Sciatic nerve (tissue), 2 donors: ENCODE results near the gene AKR7A2. TPM values are rescaled to one million over a fixed set of nuclear protein-coding genes. Genes with fewer than 3 reads are reported as not detected.
"Not testable (repeated sequence)": the region's sequence is repeated elsewhere in the genome, so short reads cannot be mapped to it uniquely, and the experiment has no call there.

Experiments
- ATAC-seq: fragments of 200-7000 bp; cut with Tn5 transposase; one replicate; pipeline ENCODE4 v1.9.1; 2020; ENCODE audit warnings: mild to moderate bottlenecking, moderate library complexity
- DNase-seq: peaks from one replicate; pipeline ENCODE4 v3.0.0-alpha.2; 2020; ENCODE audit warnings: low spot score
- intact Hi-C: fragments of 100-400 bp; cut with DNase I; formaldehyde crosslinking; loops from one replicate; pipeline ENCODE4 v1.14.2; 2022
- total RNA-seq: library from RNA; stranded (reverse); fragmentation: NEBNext Ultra II Directional; extraction: Animal tissue kit (Norgen Biotek cat#: 25700); gene quantifications from one replicate; pipeline ENCODE4 v1.2.1, GENCODE V29; 2021
- donor health status: DM: no; HTN: no; CAD: no.
- donor health status: DM: no; HTN: no; CAD: no.

The AKR7A2 gene
- total RNA-seq, 1 donor from 2014 or later = 35.8 TPM

DNA sequence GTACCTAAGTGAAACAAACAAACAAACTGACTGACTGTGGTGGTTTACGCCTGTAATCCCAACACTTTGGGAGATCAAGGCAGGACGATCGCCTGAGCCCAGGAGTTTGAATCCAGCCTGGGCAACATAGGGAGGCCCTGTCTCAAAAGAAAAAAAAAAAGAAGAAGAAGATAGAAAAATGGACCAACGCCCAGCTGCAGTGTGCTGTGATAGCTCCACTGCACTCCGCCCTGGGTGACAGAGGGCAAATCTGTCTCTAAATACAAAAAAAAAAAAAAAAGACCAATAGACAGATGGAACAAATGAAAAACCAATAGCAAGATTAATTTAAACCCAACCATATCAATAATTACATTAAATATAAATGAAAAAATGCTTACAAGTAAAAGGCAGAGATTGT, 37.3 kb downstream of the AKR7A2 start:
- intact Hi-C loops = no loop called here

DNA sequence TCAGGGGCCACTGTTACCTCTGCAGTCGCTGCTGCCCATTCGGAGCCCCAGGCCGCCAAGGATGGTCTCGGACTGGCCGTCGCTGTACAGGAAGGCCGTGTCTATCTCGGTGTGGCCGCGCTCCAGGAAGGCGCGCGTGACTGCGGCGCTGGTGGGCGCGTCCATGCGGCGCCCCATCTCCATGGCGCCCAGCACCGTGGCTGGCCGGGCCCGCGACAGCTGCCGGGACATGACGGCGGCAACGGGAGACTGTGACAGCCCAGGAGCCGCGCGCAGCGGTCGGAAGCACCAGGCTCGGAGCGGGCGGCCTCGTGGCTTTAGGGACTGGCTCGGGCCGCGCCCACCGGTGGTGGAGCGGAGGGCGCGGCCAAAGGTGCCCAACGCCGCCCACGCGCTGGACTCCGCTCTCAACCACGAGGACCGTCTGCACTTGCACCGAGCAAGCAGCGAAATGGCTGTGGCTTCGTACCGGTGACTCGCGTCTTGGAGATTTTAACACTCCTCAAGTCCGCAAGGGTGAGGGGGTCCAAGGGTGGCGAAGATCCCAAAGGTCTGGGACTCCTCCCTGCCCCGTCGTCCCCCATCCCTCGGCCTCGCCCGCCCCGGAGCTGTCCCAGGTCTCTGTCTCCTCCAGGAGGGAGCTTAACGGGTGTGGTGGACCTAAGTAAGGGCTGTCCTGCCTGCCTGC, 38.0 kb downstream of the AKR7A2 start:
- ATAC-seq, intact Hi-C loops: not testable (repeated sequence)
- DNase-seq = peak; percentile 45

More for the DNA sequence above, 37.3 kb downstream of the AKR7A2 start:
- DNase-seq = no peak
- no peak for ATAC-seq

GRCh38 chr1:19273106-19273843, 38.7 kb downstream of the AKR7A2 start:
- ATAC-seq = no peak
- intact Hi-C loops = no loop called here
- peak; percentile 33 for DNase-seq

DNA sequence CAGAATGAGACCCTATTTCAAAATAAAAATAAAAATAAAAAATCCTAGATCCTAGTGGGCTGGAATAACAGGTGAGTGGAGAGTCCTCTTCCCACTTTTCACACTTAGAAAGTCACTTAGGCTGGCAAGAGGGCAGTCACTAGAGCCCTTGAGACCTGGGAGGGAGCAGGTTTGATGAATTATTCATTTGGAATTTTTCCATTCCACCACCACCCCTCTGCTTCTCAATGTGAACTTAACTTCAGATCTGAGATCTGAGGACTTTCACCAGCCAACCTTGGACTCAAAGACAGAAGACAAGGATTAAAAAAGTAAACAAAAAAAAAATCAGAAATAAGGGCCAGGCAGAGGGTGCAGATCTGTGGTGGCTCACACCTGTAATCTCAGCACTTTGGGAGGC, 39.9 kb downstream of the AKR7A2 start:
- DNase-seq (no peak), ATAC-seq (no peak)
- intact Hi-C loops = no loop called here

- ATAC-seq, DNase-seq, intact Hi-C loops: not testable (repeated sequence)
Measured at GRCh38 chr1:19270343-19270730, 41.6 kb downstream of the AKR7A2 start.

GRCh38 chr1:19269427-19270342, 42.3 kb downstream of the AKR7A2 start:
- DNase-seq, ATAC-seq, intact Hi-C loops: not testable (repeated sequence)

GRCh38 chr1:19268445-19268844, 43.5 kb downstream of the AKR7A2 start:
- intact Hi-C loops = no loop called here
- ATAC-seq (no peak), DNase-seq (no peak)

DNA sequence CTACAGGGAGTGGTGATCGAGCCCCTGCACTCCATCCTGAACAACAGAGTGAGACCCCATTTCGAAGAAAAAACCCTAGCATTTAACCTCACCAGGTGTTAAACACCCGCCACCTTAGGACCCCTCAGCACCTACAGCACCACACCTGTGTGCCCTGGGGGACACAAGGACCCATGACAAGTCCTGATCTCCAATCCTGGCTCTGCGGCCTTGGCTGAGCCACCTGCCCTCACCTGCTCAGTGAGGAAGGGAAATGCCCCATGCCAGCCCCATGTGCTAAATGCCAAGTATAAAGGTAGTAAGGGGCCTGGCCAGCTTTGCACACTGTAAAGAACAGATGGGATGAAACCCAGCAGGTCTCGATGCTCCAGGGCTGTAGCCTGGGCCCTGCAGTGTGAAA, 49.2 kb downstream of the AKR7A2 start:
- DNase-seq = no peak
- ATAC-seq = no peak
- intact Hi-C loops = no loop called here

GRCh38 chr1:19262047-19262446, 49.9 kb downstream of the AKR7A2 start:
- DNase-seq (no peak), ATAC-seq (no peak)
- intact Hi-C loops = no loop called here

DNA sequence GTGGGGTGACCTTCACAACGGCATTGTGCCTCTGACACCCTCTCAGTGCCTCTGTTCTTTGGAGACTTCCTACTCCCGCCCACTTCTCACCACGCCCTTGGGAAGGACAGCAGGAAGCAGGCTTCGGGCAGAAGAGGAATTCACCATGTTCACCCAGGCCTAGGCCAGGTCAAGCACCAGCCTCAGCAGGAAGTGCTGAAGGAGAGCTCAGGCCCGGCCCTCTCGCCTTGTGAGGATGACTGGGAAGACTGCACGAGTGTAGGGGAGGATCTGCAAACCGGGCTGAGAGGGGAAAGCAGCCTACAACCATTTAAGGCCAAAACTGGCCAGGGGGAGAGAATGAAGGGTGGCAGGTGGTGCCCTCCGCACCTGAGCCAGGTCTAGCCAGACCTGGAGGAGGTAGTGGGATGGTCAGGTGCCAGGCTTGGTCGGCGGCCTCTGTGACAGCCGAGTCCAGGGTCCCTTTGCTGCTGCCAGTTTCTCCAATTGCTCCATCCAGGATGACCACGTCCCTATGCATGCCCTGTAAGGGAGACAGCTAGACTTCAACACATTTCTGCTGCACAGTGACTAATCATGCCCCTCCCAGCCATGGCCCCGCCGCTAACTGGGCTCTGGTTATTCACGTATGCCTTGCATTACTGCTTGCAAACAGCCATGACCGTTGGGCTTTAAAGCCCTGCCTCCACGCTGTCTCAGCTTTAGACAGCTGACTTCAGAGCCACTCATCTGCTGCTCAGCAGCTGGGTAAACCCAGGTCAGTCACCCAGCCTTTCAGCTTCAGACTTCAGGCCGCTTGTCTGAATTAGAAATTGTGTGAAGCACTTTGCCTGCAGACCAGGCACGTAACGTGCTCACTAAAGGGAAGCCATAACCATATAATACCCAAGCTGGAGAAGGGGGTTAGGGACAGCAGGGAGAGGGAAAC, 51.5 kb downstream of the AKR7A2 start:
- intact Hi-C loops = no loop called here
- ATAC-seq (peak; percentile 39), DNase-seq (no peak)

DNA sequence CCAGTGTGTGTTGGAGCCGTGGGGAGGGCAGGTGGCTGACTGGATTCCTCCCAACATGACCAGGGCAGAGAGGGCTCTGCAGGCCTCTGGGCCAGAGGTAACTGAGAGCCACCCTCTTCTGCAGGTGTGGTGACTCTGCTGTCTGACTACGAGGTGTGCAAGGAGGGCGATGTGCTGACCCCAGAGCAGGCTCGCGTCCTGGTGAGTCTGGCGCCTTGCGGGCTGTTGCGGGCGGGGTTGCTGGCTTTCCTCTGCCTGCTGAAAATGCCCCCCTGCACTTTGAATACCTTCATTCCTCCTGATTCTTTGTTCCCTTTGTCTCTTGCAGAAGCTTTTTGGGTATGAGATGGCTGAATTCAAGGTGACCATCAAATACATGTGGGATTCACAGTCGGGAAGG, 53.6 kb downstream of the AKR7A2 start:
- intact Hi-C loops = no loop called here
- ATAC-seq = no peak

DNA sequence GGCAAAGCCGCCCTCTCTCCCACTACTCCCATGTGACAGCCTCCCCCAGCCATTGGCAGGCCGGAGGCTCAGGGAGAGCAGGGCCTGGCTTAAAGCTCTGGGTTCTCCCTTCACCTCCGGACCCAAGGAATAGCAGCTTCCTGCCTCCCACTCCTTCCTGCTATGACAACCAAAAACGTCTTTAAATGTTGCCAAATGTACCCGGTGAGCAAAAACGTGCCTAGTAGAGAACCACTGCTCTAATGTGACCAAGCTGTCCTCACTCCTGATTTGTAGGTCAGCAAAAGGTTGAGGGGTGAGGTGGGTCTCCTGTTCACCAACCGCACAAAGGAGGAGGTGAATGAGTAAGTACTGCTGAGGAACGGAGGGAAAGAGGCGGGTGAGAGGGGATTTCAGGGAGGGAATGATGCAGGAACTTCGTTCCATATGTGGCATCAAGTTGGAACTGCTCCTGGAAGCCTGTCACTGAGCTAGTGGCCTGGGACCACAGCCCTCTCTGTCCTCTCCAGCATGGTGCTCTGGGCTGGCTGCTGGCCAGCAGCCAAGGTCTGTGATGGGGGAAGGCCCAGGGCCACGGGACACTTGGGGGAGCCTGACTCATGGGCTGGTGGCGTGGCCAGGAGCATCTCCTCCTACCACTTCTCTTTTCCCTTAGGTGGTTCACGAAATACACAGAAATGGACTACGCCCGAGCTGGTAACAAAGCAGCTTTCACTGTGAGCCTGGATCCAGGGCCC, 54.6 kb downstream of the AKR7A2 start:
- intact Hi-C loops = no loop called here
- DNase-seq (no peak), ATAC-seq (no peak)

More for the DNA sequence above, 53.6 kb downstream of the AKR7A2 start:
- no peak for DNase-seq

DNA sequence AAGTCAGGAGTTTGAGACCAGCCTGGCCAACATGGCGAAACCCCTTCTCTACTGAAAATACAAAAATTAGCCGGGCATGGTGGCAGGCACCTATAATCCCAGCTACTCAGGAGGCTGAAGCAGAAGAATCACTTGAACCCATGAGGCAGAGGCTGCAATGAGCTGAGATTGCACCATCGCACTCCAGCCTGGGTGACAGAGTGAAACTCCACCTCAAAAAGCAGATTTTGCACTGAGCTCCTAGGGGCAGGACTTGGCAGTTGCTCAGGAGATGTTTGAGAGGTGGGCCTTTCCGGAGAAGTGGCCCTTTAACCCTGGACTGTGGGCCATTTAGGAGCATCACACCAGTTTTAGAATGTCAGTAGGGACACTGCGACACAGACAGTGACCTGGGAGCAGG, 55.6 kb downstream of the AKR7A2 start:
- intact Hi-C loops, DNase-seq, ATAC-seq: not testable (repeated sequence)

DNA sequence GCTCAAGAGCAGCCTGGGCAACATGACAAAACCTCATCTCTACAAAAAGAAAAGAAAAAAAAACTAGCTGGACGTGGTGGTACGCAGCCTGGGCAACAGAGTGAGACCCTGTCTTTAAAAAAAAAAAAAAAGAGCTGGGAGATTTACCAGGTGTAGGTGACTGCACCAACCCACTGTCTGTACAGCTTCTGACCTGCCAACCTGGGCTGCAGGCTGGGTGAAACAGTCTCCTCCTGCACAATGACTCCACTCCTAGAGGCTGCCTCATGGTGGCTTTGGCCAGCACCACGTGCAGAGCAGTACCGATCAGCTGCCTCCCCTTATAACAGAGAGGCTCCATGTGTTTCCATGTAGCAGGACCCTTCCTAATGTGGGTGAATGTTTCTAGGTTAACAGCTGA, 56.7 kb downstream of the AKR7A2 start:
- DNase-seq = no peak
- no peak for ATAC-seq
- intact Hi-C loops = no loop called here

- intact Hi-C loops = no loop called here
- no peak for ATAC-seq
- no peak for DNase-seq
Measured at GRCh38 chr1:19254416-19254815, 57.5 kb downstream of the AKR7A2 start.
